Caco-2 (cell line): ENCODE measurements around the gene ARHGAP24. TPM values are rescaled to one million over a fixed set of nuclear protein-coding genes. Genes with fewer than 3 reads are reported as not detected.

Experiments used
- BruUV-seq: library from RNA; stranded (reverse); fragments of 400-500 nt; replicated peaks from 2 replicates; lab custom pipeline; 2021; lab: Mats Ljungman, UMichigan
- CTCF ChIA-PET: fragments of 300-600 bp; sonication (Branson Sonifier 250); formaldehyde crosslinking; loops from one replicate; lab custom pipeline; 2022; ENCODE audit warnings: antibody characterized with exemption; lab: Charles Lee
- POLR2A ChIA-PET: fragments of 300-600 bp; sonication (Branson Sonifier 250); formaldehyde crosslinking; loops from one replicate; lab custom pipeline; 2022; ENCODE audit warnings: antibody characterized with exemption; lab: Charles Lee
- DNase-seq, 2 experiments: peaks; one replicate each; pipeline versions ENCODE4 v3.0.0 to v3.0.0-alpha.2; 2020 to 2022
- H3K27me3 ChIP-seq: replicated peaks from 2 replicates; pipeline ENCODE4 v1.6.0; 2011; ENCODE audit warnings: low read length; ENCODE audit not compliant: control insufficient read depth, insufficient read depth
- H3K36me3 ChIP-seq: 2 replicates; pipeline ENCODE4 v1.5.1; 2011; ENCODE audit warnings: low read length; ENCODE audit not compliant: control insufficient read depth, insufficient read depth
- H3K4me1 ChIP-seq: fragments of 250-450 bp; sonication (Bioruptor Pico); 2 replicates; pipeline ENCODE4 v1.5.1; 2020; ENCODE audit warnings: mild to moderate bottlenecking
- H3K4me3 ChIP-seq: 2 replicates; pipeline ENCODE4 v1.5.1; 2011; ENCODE audit warnings: low read depth, mild to moderate bottlenecking, control low read depth, low read length
- H3K9me3 ChIP-seq: fragments of 250-450 bp; sonication (Bioruptor Pico); 2 replicates; pipeline ENCODE4 v1.5.1; 2020; ENCODE audit warnings: mild to moderate bottlenecking, moderate library complexity
- H3K27ac Mint-ChIP-seq: one replicate; pipeline ENCODE4 v1.8.0; 2022; ENCODE audit warnings: mixed read lengths; ENCODE audit not compliant: unreplicated experiment
- H3K27me3 Mint-ChIP-seq: one replicate; pipeline ENCODE4 v1.8.0; 2022; ENCODE audit warnings: mixed read lengths; ENCODE audit not compliant: insufficient read depth, unreplicated experiment
- H3K36me3 Mint-ChIP-seq: one replicate; pipeline ENCODE4 v1.8.0; 2022; ENCODE audit warnings: mild to moderate bottlenecking, mixed read lengths; ENCODE audit not compliant: insufficient read depth, unreplicated experiment
- H3K4me1 Mint-ChIP-seq: one replicate; pipeline ENCODE4 v1.8.0; 2022; ENCODE audit warnings: low read depth, mixed read lengths; ENCODE audit not compliant: unreplicated experiment
- H3K4me3 Mint-ChIP-seq: one replicate; pipeline ENCODE4 v1.8.0; 2022; ENCODE audit warnings: mild to moderate bottlenecking, moderate library complexity, mixed read lengths; ENCODE audit not compliant: unreplicated experiment
- H3K9me3 Mint-ChIP-seq: one replicate; pipeline ENCODE4 v1.8.0; 2022; ENCODE audit warnings: mixed read lengths; ENCODE audit not compliant: unreplicated experiment
- intact Hi-C: fragments of 100-400 bp; cut with micrococcal nuclease; formaldehyde crosslinking; loops from one replicate; pipeline ENCODE4 v1.10.0; 2022; ENCODE audit not compliant: unreplicated experiment
- total RNA-seq: library from RNA; stranded (reverse); gene quantifications from 2 replicates; pipeline ENCODE4 v1.2.3, GENCODE V29; 2022
- TF ChIP-seq, protein P1 (sequence below), 2 experiments: fragments of 200-600 bp in 1 of 2; IDR thresholded peaks; 1 replicate in 1 of 2; 2 replicates in 1 of 2; pipeline versions ENCODE4 v1.5.1 to v1.8.0; 2011 to 2022; ENCODE audit warnings: antibody characterized with exemption in 1 of 2, control low read depth in 1 of 2, inconsistent platforms in 1 of 2, low read depth in 1 of 2, low read length in 1 of 2, mild to moderate bottlenecking in 1 of 2, moderate library complexity in 1 of 2; ENCODE audit not compliant: insufficient read depth in 1 of 2, severe bottlenecking in 1 of 2, unreplicated experiment in 1 of 2

Gene ARHGAP24
- total RNA-seq, 1 experiment from 2014 or later = 2.8 TPM

DNA sequence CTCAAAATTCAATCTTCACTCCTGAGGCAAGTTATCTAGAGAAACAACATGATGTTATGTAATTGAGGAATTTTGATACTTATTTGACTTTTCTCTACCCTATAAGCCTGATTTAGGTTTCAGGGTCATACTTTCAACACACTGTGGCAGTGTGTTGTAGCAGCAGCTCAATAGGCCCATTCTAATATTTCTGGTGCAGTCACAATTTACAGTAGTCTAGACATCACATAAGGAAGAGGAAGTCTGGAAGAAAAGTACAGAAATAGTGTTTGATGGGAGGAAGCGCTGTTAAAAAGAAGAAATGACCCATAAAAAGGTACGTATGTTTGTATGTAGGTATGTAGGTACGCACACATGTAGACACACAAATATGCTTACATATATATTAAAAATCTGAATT is 194.3 kb downstream of the ARHGAP24 start:
- Mint-ChIP-seq H3K36me3 (no peaks in the 10 kb centered on the region), H3K4me3 (no peak overlapping the region), H3K9me3 (no peaks in the 10 kb centered on the region), H3K27ac (no peak overlapping the region), H3K4me1 (no peaks in the 10 kb centered on the region), H3K27me3 (no peaks in the 10 kb centered on the region)
- DNase-seq = no peak
- H3K9me3 ChIP-seq = no peaks in the 10 kb centered on the region
- TF ChIP-seq, protein P1, sequence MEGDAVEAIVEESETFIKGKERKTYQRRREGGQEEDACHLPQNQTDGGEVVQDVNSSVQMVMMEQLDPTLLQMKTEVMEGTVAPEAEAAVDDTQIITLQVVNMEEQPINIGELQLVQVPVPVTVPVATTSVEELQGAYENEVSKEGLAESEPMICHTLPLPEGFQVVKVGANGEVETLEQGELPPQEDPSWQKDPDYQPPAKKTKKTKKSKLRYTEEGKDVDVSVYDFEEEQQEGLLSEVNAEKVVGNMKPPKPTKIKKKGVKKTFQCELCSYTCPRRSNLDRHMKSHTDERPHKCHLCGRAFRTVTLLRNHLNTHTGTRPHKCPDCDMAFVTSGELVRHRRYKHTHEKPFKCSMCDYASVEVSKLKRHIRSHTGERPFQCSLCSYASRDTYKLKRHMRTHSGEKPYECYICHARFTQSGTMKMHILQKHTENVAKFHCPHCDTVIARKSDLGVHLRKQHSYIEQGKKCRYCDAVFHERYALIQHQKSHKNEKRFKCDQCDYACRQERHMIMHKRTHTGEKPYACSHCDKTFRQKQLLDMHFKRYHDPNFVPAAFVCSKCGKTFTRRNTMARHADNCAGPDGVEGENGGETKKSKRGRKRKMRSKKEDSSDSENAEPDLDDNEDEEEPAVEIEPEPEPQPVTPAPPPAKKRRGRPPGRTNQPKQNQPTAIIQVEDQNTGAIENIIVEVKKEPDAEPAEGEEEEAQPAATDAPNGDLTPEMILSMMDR (IDR thresholded peaks at IDR 0.05; ENCODE audit: insufficient read depth in 1 of 2, low read depth in 1 of 2, low read length in 1 of 2, severe bottlenecking in 1 of 2, unreplicated experiment in 1 of 2) = no peak
- H3K4me3 ChIP-seq = no peak overlapping the region
- no peaks in the 10 kb centered on the region for H3K27me3 ChIP-seq
- BruUV-seq = no TSS peak
- CTCF ChIA-PET = no interaction called here
- intact Hi-C loops = no loop called here
- no peaks in the 10 kb centered on the region for H3K36me3 ChIP-seq
- POLR2A ChIA-PET = no interaction called here
- no peaks in the 10 kb centered on the region for H3K4me1 ChIP-seq

DNA sequence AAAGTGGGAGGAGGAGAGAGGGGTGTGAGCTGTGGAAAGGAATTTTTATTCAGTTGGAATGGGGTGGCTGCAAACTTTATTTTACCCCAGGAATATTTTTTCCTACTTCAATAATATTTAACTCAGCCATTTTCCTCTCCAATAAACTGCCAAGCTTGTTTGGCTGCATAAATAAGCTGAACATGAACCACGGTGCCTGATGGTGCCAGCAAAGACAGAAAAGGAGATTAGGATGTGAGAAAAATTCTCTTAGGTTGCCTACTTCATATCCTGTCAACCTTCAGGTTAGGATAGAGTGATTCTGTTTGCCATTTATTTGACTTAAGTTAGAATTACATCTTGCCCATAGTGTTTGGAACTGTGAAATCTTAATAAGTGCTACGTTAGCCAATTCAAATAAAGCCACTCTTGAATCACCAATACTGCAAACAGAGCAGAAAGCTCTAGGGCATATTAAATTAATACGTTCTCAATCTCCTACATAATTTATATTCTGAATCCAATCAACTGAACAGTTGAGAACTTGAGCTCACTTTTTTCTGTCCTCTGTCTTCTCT is 195.1 kb downstream of the ARHGAP24 start:
- no peaks in the 10 kb centered on the region for H3K36me3 ChIP-seq
- no peaks in the 10 kb centered on the region for H3K4me1 Mint-ChIP-seq
- H3K9me3 ChIP-seq = no peaks in the 10 kb centered on the region
- TF ChIP-seq, protein P1 (IDR thresholded peaks at IDR 0.05; ENCODE audit: insufficient read depth in 1 of 2, low read depth in 1 of 2, low read length in 1 of 2, severe bottlenecking in 1 of 2, unreplicated experiment in 1 of 2) = no peak
- H3K27me3 Mint-ChIP-seq = no peaks in the 10 kb centered on the region
- no peaks in the 10 kb centered on the region for H3K9me3 Mint-ChIP-seq
- ChIA-PET CTCF (no interaction called here), POLR2A (no interaction called here)
- no peak overlapping the region for H3K4me3 Mint-ChIP-seq
- no peaks in the 10 kb centered on the region for H3K4me1 ChIP-seq
- H3K4me3 ChIP-seq = no peak overlapping the region
- BruUV-seq = no TSS peak
- intact Hi-C loops = no loop called here
- no peaks in the 10 kb centered on the region for H3K36me3 Mint-ChIP-seq
- no peaks in the 10 kb centered on the region for H3K27me3 ChIP-seq
- DNase-seq = no peak
- H3K27ac Mint-ChIP-seq = no peak overlapping the region

DNA sequence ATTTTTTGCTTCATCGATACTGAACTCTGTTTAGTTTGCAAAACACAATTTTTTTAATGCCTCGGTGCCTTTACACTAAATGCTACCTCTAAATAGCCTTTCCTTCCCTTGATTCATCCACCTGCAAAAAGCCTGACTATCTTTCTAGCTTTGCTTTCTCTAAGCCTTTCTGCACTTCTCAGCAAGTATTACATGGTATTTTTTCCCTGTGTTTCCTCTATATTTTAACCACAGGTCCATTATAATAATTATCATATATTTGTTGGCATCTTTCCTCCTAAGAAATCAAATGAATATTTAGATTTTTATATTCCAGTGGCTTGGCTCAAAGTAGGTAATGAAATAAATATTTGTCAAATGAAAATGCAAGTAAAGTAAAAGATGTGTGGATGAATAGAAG is 196.2 kb downstream of the ARHGAP24 start:
- POLR2A ChIA-PET = no interaction called here
- Mint-ChIP-seq H3K4me3 (no peak overlapping the region), H3K27me3 (no peaks in the 10 kb centered on the region), H3K4me1 (no peaks in the 10 kb centered on the region), H3K9me3 (no peaks in the 10 kb centered on the region), H3K27ac (no peak overlapping the region), H3K36me3 (no peaks in the 10 kb centered on the region)
- no peak overlapping the region for H3K4me3 ChIP-seq
- H3K9me3 ChIP-seq = no peaks in the 10 kb centered on the region
- H3K4me1 ChIP-seq = no peaks in the 10 kb centered on the region
- intact Hi-C loops = no loop called here
- no peaks in the 10 kb centered on the region for H3K27me3 ChIP-seq
- no peak for DNase-seq
- no peaks in the 10 kb centered on the region for H3K36me3 ChIP-seq
- TF ChIP-seq, protein P1 (IDR thresholded peaks at IDR 0.05; ENCODE audit: insufficient read depth in 1 of 2, low read depth in 1 of 2, low read length in 1 of 2, severe bottlenecking in 1 of 2, unreplicated experiment in 1 of 2) = no peak
- CTCF ChIA-PET = no interaction called here
- no TSS peak for BruUV-seq
